Endothelial cell of umbilical vein (primary cell): ENCODE data around the gene ZBTB25. TPM values are rescaled to one million over a fixed set of nuclear protein-coding genes. Genes with fewer than 3 reads are reported as not detected.

Source experiments
- BruUV-seq: library from RNA; stranded (reverse); fragments of 400-500 nt; replicated peaks from 2 replicates; lab custom pipeline; 2021; lab: Mats Ljungman, UMichigan
- CTCF ChIA-PET: fragments of 300-600, 350-600 bp; sonication (Branson Sonifier 250); formaldehyde crosslinking; loops from one replicate; lab custom pipeline; 2021; ENCODE audit warnings: antibody characterized with exemption, inconsistent platforms; lab: Charles Lee
- POLR2A ChIA-PET: fragments of 300-600, 350-600 bp; sonication (Branson Sonifier 250); formaldehyde crosslinking; loops from one replicate; lab custom pipeline; 2021; ENCODE audit warnings: antibody characterized with exemption, inconsistent platforms; lab: Charles Lee
- DNase-seq: peaks from one replicate; pipeline ENCODE4 v3.0.0-alpha.2; 2011; ENCODE audit warnings: low read depth, low spot score
- FAIRE-seq: peaks from 2 replicates; lab custom pipeline; 2011; peaks lifted over from hg19 to GRCh38; lab: Jason Lieb, UNC
- H2AFZ ChIP-seq: 2 replicates; pipeline ENCODE4 v1.6.0; 2012; ENCODE audit warnings: low read depth, low read length, control low read depth, inconsistent platforms
- H3K27ac ChIP-seq: 2 replicates; pipeline ENCODE4 v1.5.1; 2011; ENCODE audit warnings: low read depth, mild to moderate bottlenecking, control low read depth, low read length, moderate library complexity; ENCODE audit not compliant: insufficient read depth
- H3K27me3 ChIP-seq, 2 experiments: 2 replicates each; pipeline versions ENCODE4 v1.6.0 to v1.6.1; 2011; ENCODE audit warnings: low read length in 2 of 2, mixed read lengths in 1 of 2; ENCODE audit not compliant: control insufficient read depth in 2 of 2, insufficient read depth in 2 of 2
- H3K36me3 ChIP-seq, 2 experiments: 2 replicates in 1 of 2; 3 replicates in 1 of 2; pipeline ENCODE4 v1.5.1; 2011; ENCODE audit warnings: low read length in 2 of 2, mild to moderate bottlenecking in 1 of 2, moderate library complexity in 1 of 2; ENCODE audit not compliant: control insufficient read depth in 2 of 2, insufficient read depth in 2 of 2; ENCODE audit errors: extremely low read depth in 1 of 2
- H3K4me1 ChIP-seq: 3 replicates; pipeline ENCODE4 v1.5.1; 2011; ENCODE audit warnings: mild to moderate bottlenecking, low read length; ENCODE audit not compliant: control insufficient read depth, insufficient read depth; ENCODE audit errors: extremely low read depth
- H3K4me2 ChIP-seq: 2 replicates; pipeline ENCODE4 v1.6.1; 2011; ENCODE audit warnings: low read length, control low read depth, mixed read lengths; ENCODE audit not compliant: insufficient read depth
- H3K4me3 ChIP-seq, 3 experiments: fragments of 200-600 bp in 1 of 3; sonication (generic), shearing (Covaris generic) in 1 of 3; replicated peaks in 1 of 3; 2 replicates each; pipeline ENCODE4 v1.5.1; 2011 to 2016; ENCODE audit warnings: control low read depth in 3 of 3, low read length in 3 of 3, mild to moderate bottlenecking in 2 of 3, inconsistent platforms in 1 of 3, low read depth in 1 of 3, moderate library complexity in 1 of 3; ENCODE audit not compliant: insufficient read depth in 1 of 3
- H3K79me2 ChIP-seq: 2 replicates; pipeline ENCODE4 v1.6.0; 2012; ENCODE audit warnings: low read length, inconsistent platforms; ENCODE audit not compliant: control insufficient read depth, insufficient read depth
- H3K9ac ChIP-seq: replicated peaks from 2 replicates; pipeline ENCODE3; 2011; ENCODE audit warnings: low read length, control low read depth; ENCODE audit not compliant: insufficient read depth; ENCODE audit errors: extremely low read depth
- H3K9me1 ChIP-seq: replicated peaks from 3 replicates; pipeline ENCODE4 v1.6.0; 2011; ENCODE audit warnings: mild to moderate bottlenecking, low read length; ENCODE audit not compliant: control insufficient read depth, insufficient read depth; ENCODE audit errors: extremely low read depth
- H3K9me3 ChIP-seq: replicated peaks from 2 replicates; pipeline ENCODE4 v1.5.1; 2012; ENCODE audit warnings: low read length, inconsistent platforms; ENCODE audit not compliant: control insufficient read depth, insufficient read depth
- H4K20me1 ChIP-seq: replicated peaks from 2 replicates; pipeline ENCODE3; 2011; ENCODE audit warnings: mild to moderate bottlenecking, low read length; ENCODE audit not compliant: control insufficient read depth, insufficient read depth; ENCODE audit errors: extremely low read depth
- EZH2 ChIP-seq: IDR thresholded peaks from 2 replicates; pipeline ENCODE4 v1.6.1; 2012; ENCODE audit warnings: borderline replicate concordance, low read depth, mild to moderate bottlenecking, moderate library complexity, low read length, inconsistent platforms; ENCODE audit not compliant: severe bottlenecking
- FOS ChIP-seq: IDR thresholded peaks from 2 replicates; pipeline ENCODE4 v1.6.1; 2011; ENCODE audit warnings: mild to moderate bottlenecking, low read length, moderate library complexity, borderline replicate concordance; ENCODE audit not compliant: insufficient read depth
- GATA2 ChIP-seq: IDR thresholded peaks from 2 replicates; pipeline ENCODE4 v1.7.0; 2011; ENCODE audit warnings: low read depth, mild to moderate bottlenecking, moderate library complexity, mixed read lengths, low read length; ENCODE audit not compliant: insufficient read length, insufficient read depth
- MYC ChIP-seq: IDR thresholded peaks from one replicate; pipeline ENCODE4 v1.6.1; 2011; ENCODE audit warnings: mild to moderate bottlenecking, low read depth, low read length
- POLR2A ChIP-seq: IDR thresholded peaks from 2 replicates; pipeline ENCODE4 v1.6.1; 2012; ENCODE audit warnings: low read depth, mild to moderate bottlenecking, control low read depth, low read length
- dilution Hi-C: fragments of 300-500 bp; cut with MboI; formaldehyde crosslinking; loops from one replicate; pipeline ENCODE4 v1.15.0; 2019; ENCODE audit warnings: low sequenced_read_pairs; ENCODE audit not compliant: extremely low pct_ligation_motif_present
- intact Hi-C: fragments of 100-400 bp; cut with micrococcal nuclease; formaldehyde crosslinking; loops from one replicate; pipeline ENCODE4 v1.10.0; 2022
- polyA plus RNA-seq, 4 experiments: library from polyadenylated mRNA; depleted of rRNA in 3 of 4; stranded (reverse) in 3 of 4; unstranded in 1 of 4; fragments of >200 nt; gene quantifications; 2 replicates each; pipeline versions ENCODE4 v1.2.1 to v1.2.3, GENCODE V29; 2011 to 2012; ENCODE audit warnings: missing spikeins in 1 of 4
- total RNA-seq: library from RNA; stranded (reverse); gene quantifications from 2 replicates; pipeline ENCODE4 v1.2.3, GENCODE V29; 2021
- TF ChIP-seq, protein P1 (sequence below), 2 donors: IDR thresholded peaks; 1 replicate in 1 of 2; 2 replicates in 1 of 2; pipeline ENCODE4 v1.5.1; 2011; ENCODE audit warnings: low read length in 2 of 2, mild to moderate bottlenecking in 2 of 2, moderate library complexity in 2 of 2, control low read depth in 1 of 2, inconsistent platforms in 1 of 2, low read depth in 1 of 2; ENCODE audit not compliant: insufficient read depth in 1 of 2; ENCODE audit errors: extremely low read depth in 1 of 2

Gene ZBTB25
- total and polyA plus RNA-seq, 2 donors (not counting 3 experiments of a cell fraction or from before 2014, with no cell fraction given), result 3.2 to 7.7 TPM

- CTCF ChIA-PET, result interaction anchor here (1.9 kb wide), 1 partner anchor 9 kb away, joined by 8 read pairs; no protein-coding TSS in a partner anchor
- FAIRE-seq, result no peak
- Histone ChIP-seq H4K20me1 (peaks cover 4% of the 10 kb centered on the region), H3K9me3 (no peaks in the 10 kb centered on the region), H3K4me1 (peaks cover 37% of the 10 kb centered on the region), H3K27ac (peak overlapping the region; percentile 95), H3K36me3 (no peaks in the 10 kb centered on the region), H2AFZ (peak overlapping the region; percentile 81), H3K4me2 (peak overlapping the region; percentile 92), H3K9ac (peak overlapping the region; percentile 91), H3K9me1 (no peaks in the 10 kb centered on the region), H3K79me2 (peaks cover 33% of the 10 kb centered on the region), H3K27me3 (no peaks in the 10 kb centered on the region), H3K4me3 (peak overlapping the region; percentile 23 to 79 (median 71))
- DNase-seq, result no peak
- intact Hi-C loops, result loop anchor here (10.0 kb wide), 1 partner anchor 858 kb away; the partner anchor contains the start of gene WDR89
- dilution Hi-C loops, result no loop called here
- TF ChIP-seq, protein P1, sequence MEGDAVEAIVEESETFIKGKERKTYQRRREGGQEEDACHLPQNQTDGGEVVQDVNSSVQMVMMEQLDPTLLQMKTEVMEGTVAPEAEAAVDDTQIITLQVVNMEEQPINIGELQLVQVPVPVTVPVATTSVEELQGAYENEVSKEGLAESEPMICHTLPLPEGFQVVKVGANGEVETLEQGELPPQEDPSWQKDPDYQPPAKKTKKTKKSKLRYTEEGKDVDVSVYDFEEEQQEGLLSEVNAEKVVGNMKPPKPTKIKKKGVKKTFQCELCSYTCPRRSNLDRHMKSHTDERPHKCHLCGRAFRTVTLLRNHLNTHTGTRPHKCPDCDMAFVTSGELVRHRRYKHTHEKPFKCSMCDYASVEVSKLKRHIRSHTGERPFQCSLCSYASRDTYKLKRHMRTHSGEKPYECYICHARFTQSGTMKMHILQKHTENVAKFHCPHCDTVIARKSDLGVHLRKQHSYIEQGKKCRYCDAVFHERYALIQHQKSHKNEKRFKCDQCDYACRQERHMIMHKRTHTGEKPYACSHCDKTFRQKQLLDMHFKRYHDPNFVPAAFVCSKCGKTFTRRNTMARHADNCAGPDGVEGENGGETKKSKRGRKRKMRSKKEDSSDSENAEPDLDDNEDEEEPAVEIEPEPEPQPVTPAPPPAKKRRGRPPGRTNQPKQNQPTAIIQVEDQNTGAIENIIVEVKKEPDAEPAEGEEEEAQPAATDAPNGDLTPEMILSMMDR (IDR thresholded peaks at IDR 0.05; ENCODE audit: extremely low read depth in 1 of 2, insufficient read depth in 1 of 2, low read depth in 1 of 2, low read length in 2 of 2), result no peak
- TF ChIP-seq FOS, result no peak
- no peak for TF ChIP-seq POLR2A
- TF ChIP-seq MYC, result no peak
- TF ChIP-seq EZH2, result no peak
- TF ChIP-seq GATA2, result no peak
- BruUV-seq, result no TSS peak
- POLR2A ChIA-PET, result interaction anchor here (1.0 kb wide), 1 partner anchor 115 kb away, joined by 3 read pairs; no protein-coding TSS in a partner anchor
These were observed 1.2 kb downstream of the ZBTB25 start for GRCh38 chr14:64502456-64502855.
